SU-DHL-6 (cell line): ENCODE data around the gene PREX1.

ENCODE experiments used
- EZH2phosphoT487 ChIP-seq: fragments of 200-600 bp; sonication (generic), shearing (Covaris generic); conservative IDR thresholded peaks from 2 replicates; pipeline ENCODE4 v1.6.1; 2018; ENCODE audit warnings: mild to moderate bottlenecking, antibody characterized with exemption, low read length, moderate library complexity, mixed read lengths
- TF ChIP-seq, protein P1 (sequence below): fragments of 200-600 bp; sonication (generic); IDR thresholded peaks from one replicate; pipeline ENCODE4 v1.5.1; 2017; ENCODE audit warnings: antibody characterized with exemption, mild to moderate bottlenecking, low read length, moderate library complexity; ENCODE audit not compliant: insufficient read depth, poor library complexity, severe bottlenecking

DNA sequence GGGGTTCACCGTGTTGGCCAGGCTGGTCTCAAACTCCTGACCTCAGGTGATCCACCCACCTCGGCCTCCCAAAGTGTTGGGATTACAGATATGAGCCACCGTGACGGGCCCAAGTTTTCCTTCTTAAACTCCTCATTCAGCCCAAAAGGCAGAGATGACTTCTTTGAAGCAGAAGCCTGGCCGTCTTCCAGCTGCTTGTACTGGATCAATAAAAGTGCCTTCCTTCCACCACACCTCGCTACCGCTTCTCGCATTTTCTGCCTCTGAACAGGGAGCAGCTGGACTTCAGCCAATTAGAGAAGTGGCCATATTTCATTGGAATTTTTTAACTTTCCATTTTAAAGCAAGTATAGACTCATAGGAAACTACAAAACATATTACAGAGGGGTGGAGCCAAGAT is 241.1 kb downstream of the PREX1 start:
- TF ChIP-seq, protein P1, sequence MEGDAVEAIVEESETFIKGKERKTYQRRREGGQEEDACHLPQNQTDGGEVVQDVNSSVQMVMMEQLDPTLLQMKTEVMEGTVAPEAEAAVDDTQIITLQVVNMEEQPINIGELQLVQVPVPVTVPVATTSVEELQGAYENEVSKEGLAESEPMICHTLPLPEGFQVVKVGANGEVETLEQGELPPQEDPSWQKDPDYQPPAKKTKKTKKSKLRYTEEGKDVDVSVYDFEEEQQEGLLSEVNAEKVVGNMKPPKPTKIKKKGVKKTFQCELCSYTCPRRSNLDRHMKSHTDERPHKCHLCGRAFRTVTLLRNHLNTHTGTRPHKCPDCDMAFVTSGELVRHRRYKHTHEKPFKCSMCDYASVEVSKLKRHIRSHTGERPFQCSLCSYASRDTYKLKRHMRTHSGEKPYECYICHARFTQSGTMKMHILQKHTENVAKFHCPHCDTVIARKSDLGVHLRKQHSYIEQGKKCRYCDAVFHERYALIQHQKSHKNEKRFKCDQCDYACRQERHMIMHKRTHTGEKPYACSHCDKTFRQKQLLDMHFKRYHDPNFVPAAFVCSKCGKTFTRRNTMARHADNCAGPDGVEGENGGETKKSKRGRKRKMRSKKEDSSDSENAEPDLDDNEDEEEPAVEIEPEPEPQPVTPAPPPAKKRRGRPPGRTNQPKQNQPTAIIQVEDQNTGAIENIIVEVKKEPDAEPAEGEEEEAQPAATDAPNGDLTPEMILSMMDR: no peak
- TF ChIP-seq EZH2phosphoT487: no peak
